Gastrocnemius medialis (tissue), 4 donors: ENCODE measurements around the gene OGDH. TPM values are rescaled to one million over a fixed set of nuclear protein-coding genes. Genes with fewer than 3 reads are reported as not detected.

Source experiments
- ATAC-seq, 2 donors: fragments of 150-250 bp; one replicate each; pipeline ENCODE4 v1.9.1; 2016
- DNase-seq, 2 donors: peaks; one replicate each; pipeline ENCODE4 v3.0.0-alpha.2; 2019
- H3K27ac ChIP-seq, 4 donors: fragments of 200-600 bp; sonication (generic); 1 replicate in 1 of 4; 2 replicates in 3 of 4; pipeline ENCODE4 v1.5.1; 2016 to 2018; ENCODE audit warnings: mild to moderate bottlenecking in 2 of 4, moderate library complexity in 1 of 4
- H3K27me3 ChIP-seq, 3 donors: fragments of 200-600 bp; sonication (generic) in 2 of 3; 1 replicate in 1 of 3; 2 replicates in 2 of 3; pipeline versions ENCODE4 v1.5.1 to v1.6.0; 2016 to 2019; ENCODE audit warnings: mild to moderate bottlenecking in 1 of 3, moderate library complexity in 1 of 3
- H3K36me3 ChIP-seq, 2 donors: fragments of 200-600 bp; sonication (generic) in 1 of 2; one replicate each; pipeline ENCODE4 v1.5.1; 2017 to 2018
- H3K4me1 ChIP-seq, 2 donors: fragments of 200-600 bp; sonication (generic) in 1 of 2; one replicate each; pipeline ENCODE4 v1.5.1; 2016 to 2017; ENCODE audit warnings: mild to moderate bottlenecking in 2 of 2
- H3K4me3 ChIP-seq, 4 donors: fragments of 200-600 bp; sonication (generic) in 3 of 4; 1 replicate in 1 of 4; 2 replicates in 3 of 4; pipeline ENCODE4 v1.5.1; 2016 to 2019; ENCODE audit warnings: mild to moderate bottlenecking in 2 of 4
- H3K9me3 ChIP-seq, 3 donors: fragments of 200-600 bp; sonication (generic) in 2 of 3; 1 replicate in 1 of 3; 2 replicates in 2 of 3; pipeline ENCODE4 v1.5.1; 2016 to 2019
- POLR2A ChIP-seq, 2 donors: fragments of 450-650 bp; IDR thresholded peaks; one replicate each; pipeline ENCODE4 v1.6.1; 2017; ENCODE audit warnings: antibody characterized with exemption in 2 of 2, mild to moderate bottlenecking in 2 of 2, moderate library complexity in 2 of 2
- in situ Hi-C, 4 donors: fragments of 200-750 bp; cut with MboI; loops; one replicate each; pipeline versions ENCODE4 v1.15.0 to v1.8.0; 2017; ENCODE audit warnings: low sequenced_read_pairs in 4 of 4
- intact Hi-C: fragments of 100-400 bp; cut with DNase I; formaldehyde crosslinking; loops from one replicate; pipeline ENCODE4 v1.15.1; 2023; ENCODE audit warnings: low total_unique reads
- total RNA-seq, 4 donors: library from RNA; depleted of rRNA; stranded (reverse); fragments of >200 nt; gene quantifications; one replicate each; pipeline versions ENCODE4 v1.1.0 to v1.2.3, GENCODE V29; 2016
- TF ChIP-seq, protein P1 (sequence below), 5 experiments: fragments of 450-650 bp in 3 of 5; fragments of 200-600 bp in 2 of 5; sonication (generic) in 2 of 5; IDR thresholded peaks in 4 of 5; conservative IDR thresholded peaks in 1 of 5; 1 replicate in 4 of 5; 2 replicates in 1 of 5; pipeline ENCODE4 v1.5.1; 2016 to 2019; ENCODE audit warnings: antibody characterized with exemption in 5 of 5, mild to moderate bottlenecking in 3 of 5, moderate library complexity in 3 of 5

Gene OGDH
- total RNA-seq, 4 donors from 2014 or later = 224 to 462 (median 396) TPM

DNA sequence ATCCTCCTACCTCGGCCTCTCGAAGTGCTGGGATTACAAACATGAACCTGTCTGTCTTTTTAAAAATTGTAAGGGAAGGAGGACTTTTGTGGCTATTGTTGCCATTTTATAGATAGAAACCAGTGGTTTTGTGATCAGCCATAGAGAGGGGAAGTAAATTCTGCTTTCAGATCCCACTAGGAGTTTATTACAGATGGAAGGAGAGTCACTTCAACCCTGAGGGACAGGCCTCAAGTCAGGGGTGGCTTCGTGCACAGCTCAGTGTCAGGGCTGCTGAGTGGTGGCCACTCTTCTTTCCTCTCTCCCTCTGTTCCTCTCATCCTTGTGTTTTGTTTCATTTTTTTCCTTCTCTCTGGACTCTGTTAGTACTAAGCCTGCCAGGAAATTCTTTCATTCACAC, 60.8 kb downstream of the OGDH start:
- H3K27me3 ChIP-seq = no peaks in the 10 kb centered on the region
- no peak for DNase-seq
- TF ChIP-seq, protein P1, sequence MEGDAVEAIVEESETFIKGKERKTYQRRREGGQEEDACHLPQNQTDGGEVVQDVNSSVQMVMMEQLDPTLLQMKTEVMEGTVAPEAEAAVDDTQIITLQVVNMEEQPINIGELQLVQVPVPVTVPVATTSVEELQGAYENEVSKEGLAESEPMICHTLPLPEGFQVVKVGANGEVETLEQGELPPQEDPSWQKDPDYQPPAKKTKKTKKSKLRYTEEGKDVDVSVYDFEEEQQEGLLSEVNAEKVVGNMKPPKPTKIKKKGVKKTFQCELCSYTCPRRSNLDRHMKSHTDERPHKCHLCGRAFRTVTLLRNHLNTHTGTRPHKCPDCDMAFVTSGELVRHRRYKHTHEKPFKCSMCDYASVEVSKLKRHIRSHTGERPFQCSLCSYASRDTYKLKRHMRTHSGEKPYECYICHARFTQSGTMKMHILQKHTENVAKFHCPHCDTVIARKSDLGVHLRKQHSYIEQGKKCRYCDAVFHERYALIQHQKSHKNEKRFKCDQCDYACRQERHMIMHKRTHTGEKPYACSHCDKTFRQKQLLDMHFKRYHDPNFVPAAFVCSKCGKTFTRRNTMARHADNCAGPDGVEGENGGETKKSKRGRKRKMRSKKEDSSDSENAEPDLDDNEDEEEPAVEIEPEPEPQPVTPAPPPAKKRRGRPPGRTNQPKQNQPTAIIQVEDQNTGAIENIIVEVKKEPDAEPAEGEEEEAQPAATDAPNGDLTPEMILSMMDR (IDR thresholded peaks at IDR 0.05 in 4 of 5, conservative IDR thresholded peaks at IDR 0.05 in 1 of 5) = no peak
- TF ChIP-seq POLR2A (IDR thresholded peaks at IDR 0.05) = no peak
- peaks cover 12 to 18% of the 10 kb centered on the region in 2 donors for H3K4me1 ChIP-seq
- in situ Hi-C loops (no loop called here), intact Hi-C loops (no loop called here)
- no peak overlapping the region for H3K4me3 ChIP-seq
- H3K9me3 ChIP-seq = no peaks in the 10 kb centered on the region
- peak overlapping the region in 1 of 4 donors; percentile 14 for H3K27ac ChIP-seq
- no peak for ATAC-seq
- H3K36me3 ChIP-seq = peaks cover 0 to 21% of the 10 kb centered on the region in 2 donors

DNA sequence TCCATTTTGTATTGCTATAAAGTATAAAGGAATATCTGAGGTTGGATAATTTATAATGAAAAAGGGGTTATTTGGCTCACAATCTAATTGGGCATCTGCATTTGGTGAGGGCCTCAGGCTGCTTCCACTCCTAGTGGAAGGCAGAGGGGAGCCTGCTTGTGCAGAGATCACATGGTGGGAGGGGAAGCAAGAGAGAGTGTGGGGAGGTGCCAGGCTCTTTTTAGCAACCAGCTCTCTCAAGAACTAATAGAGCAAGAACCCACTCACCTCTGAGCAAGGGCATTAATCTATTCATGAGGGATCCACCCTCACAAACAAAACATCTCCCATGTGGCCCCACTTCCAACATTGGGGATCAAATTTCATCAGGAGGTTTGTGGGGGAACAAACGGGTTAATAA, 64.6 kb downstream of the OGDH start:
- DNase-seq (peak in 1 of 2 donors; percentile 26), ATAC-seq (peak in 1 of 2 donors; percentile 50)
- peak overlapping the region; percentile 34 to 70 (median 38) for H3K27ac ChIP-seq
- H3K36me3 ChIP-seq = peaks cover 0 to 51% of the 10 kb centered on the region in 2 donors
- TF ChIP-seq, protein P1 (IDR thresholded peaks at IDR 0.05 in 4 of 5, conservative IDR thresholded peaks at IDR 0.05 in 1 of 5) = no peak
- no peak for TF ChIP-seq POLR2A (IDR thresholded peaks at IDR 0.05)
- intact Hi-C loops (no loop called here), in situ Hi-C loops (no loop called here)
- H3K4me1 ChIP-seq = peaks cover 2 to 7% of the 10 kb centered on the region in 2 donors
- H3K4me3 ChIP-seq = no peak overlapping the region
- H3K9me3 ChIP-seq = no peaks in the 10 kb centered on the region
- H3K27me3 ChIP-seq = no peaks in the 10 kb centered on the region

DNA sequence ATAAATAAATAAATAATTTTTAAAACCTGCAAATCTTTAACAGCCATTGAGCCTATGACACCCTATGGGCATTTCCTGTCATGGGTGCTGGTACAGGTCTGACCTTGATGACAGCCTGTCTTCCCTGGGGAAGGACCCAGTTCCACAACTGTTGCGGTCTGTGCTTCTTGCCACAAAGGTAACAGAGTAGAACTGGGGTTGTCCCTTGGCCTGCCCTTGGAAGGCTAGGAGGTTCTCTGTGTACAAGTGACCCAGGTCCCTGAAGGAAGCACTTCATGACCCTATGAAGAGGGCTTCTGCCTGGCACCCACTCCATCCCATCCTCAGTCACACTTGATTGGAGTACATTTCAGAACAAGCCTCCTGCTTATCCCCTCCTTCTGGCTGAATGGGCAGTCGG, 66.9 kb downstream of the OGDH start:
- no peak for TF ChIP-seq POLR2A (IDR thresholded peaks at IDR 0.05)
- TF ChIP-seq, protein P1 (IDR thresholded peaks at IDR 0.05 in 4 of 5, conservative IDR thresholded peaks at IDR 0.05 in 1 of 5) = no peak
- DNase-seq (peak in 1 of 2 donors; percentile 6), ATAC-seq (no peak)
- H3K27me3 ChIP-seq = no peaks in the 10 kb centered on the region
- peaks cover 6 to 15% of the 10 kb centered on the region in 2 donors for H3K4me1 ChIP-seq
- peaks cover 0 to 48% of the 10 kb centered on the region in 2 donors for H3K36me3 ChIP-seq
- H3K4me3 ChIP-seq = no peak overlapping the region
- intact Hi-C loops = no loop called here
- in situ Hi-C loops = no loop called here
- H3K9me3 ChIP-seq = no peaks in the 10 kb centered on the region
- H3K27ac ChIP-seq = peak overlapping the region in 3 of 4 donors; percentile 26 to 39 (median 39)

DNA sequence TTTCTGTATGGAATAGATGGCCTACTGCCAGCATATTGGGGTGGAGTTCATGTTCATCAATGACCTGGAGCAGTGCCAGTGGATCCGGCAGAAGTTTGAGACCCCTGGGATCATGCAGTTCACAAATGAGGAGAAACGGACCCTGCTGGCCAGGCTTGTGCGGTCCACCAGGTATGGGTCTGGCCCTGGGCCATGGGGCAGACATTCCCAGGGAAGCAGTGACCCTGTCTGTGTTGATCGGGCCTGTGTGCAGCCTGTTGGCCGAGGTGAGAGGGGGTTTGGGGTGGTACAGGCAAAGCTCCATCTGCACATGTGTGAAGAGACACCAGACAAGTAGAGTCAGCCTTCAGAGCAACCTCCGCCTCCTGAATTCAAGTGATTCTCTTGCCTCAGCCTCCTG, 67.3 kb downstream of the OGDH start:
- DNase-seq (peak in 1 of 2 donors; percentile 20), ATAC-seq (no peak)
- Histone ChIP-seq H3K27me3 (no peaks in the 10 kb centered on the region), H3K36me3 (peaks cover 0 to 45% of the 10 kb centered on the region in 2 donors), H3K9me3 (no peaks in the 10 kb centered on the region), H3K4me1 (peaks cover 9 to 19% of the 10 kb centered on the region in 2 donors), H3K4me3 (no peak overlapping the region), H3K27ac (peak overlapping the region in 3 of 4 donors; percentile 26 to 39 (median 39))
- TF ChIP-seq, protein P1 (IDR thresholded peaks at IDR 0.05 in 4 of 5, conservative IDR thresholded peaks at IDR 0.05 in 1 of 5) = no peak
- no peak for TF ChIP-seq POLR2A (IDR thresholded peaks at IDR 0.05)
- intact Hi-C loops = no loop called here
- in situ Hi-C loops = no loop called here

DNA sequence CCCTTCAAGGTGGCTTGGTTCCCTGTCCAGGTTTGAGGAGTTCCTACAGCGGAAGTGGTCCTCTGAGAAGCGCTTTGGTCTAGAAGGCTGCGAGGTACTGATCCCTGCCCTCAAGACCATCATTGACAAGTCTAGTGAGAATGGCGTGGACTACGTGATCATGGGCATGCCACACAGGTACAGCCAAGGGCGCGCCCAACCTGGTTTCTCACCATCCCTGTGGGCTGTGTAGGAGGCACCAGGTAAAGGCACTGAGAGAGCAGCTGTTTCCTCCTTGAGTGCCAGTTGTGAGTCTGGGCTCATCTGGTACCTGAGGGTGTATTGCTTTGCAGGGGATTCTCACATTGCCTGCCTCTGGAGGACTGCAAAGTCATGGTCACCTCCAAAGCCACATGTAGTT, 68.0 kb downstream of the OGDH start:
- H3K36me3 ChIP-seq = peaks cover 0 to 45% of the 10 kb centered on the region in 2 donors
- no peaks in the 10 kb centered on the region for H3K27me3 ChIP-seq
- H3K27ac ChIP-seq = peak overlapping the region in 2 of 4 donors; percentile 28 to 39
- no peaks in the 10 kb centered on the region for H3K9me3 ChIP-seq
- peak in 1 of 2 donors; percentile 4 for DNase-seq
- intact Hi-C loops (no loop called here), in situ Hi-C loops (no loop called here)
- H3K4me3 ChIP-seq = no peak overlapping the region
- no peak for ATAC-seq
- TF ChIP-seq, protein P1 (IDR thresholded peaks at IDR 0.05 in 4 of 5, conservative IDR thresholded peaks at IDR 0.05 in 1 of 5) = no peak
- no peak for TF ChIP-seq POLR2A (IDR thresholded peaks at IDR 0.05)
- H3K4me1 ChIP-seq = peaks cover 15 to 25% of the 10 kb centered on the region in 2 donors
